GM21825 (cell line): Measurements from ENCODE around the gene FHL1.
"Not testable (repeated sequence)": the region's sequence is repeated elsewhere in the genome, so short reads cannot be mapped to it uniquely, and the experiment has no call there.

Experiments
- ATAC-seq: cut with Tn5 transposase; IDR thresholded peaks from one replicate; pipeline ENCODE4 v1.9.1; 2021; ENCODE audit warnings: mild to moderate bottlenecking, moderate library complexity; ENCODE audit not compliant: unreplicated experiment

The FHL1 gene

DNA sequence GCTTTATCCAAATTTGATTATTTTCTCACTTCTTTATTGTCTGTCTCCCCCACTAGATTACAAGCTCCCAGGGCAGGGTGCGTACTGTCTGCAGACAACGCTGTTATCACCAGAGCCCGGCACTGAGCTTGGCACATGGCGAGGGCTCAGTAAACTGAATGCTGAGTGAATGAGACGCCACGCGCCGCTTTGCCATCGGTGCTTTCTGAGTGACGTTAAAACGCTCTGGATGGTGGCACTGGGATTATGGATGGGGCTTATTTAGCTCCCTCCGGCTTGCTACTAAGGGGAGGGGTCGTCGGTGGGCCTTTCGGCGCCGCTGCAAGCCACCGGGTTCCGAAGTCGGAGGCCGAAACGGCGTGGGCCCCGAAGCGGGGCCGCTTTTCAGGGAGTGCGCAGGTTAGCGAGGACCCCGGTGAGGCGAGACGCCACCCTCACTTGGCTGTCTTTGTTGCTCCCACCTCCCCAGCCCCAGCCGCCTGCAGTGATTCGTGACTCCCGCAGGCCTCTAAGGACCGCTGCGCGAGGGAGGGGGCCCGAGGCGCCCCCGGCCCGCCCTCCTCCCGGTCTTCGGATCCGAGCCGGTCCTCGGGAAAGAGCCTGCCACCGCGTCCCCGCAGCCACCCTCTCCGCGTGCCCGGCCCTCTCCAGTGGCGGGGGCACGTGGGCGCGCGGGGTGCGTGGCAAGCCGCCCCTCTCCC, 569 bp upstream of the FHL1 start:
- no peak for ATAC-seq

GRCh38 chrX:136147976-136148375, 643 bp downstream of the FHL1 start:
- ATAC-seq = no peak

DNA sequence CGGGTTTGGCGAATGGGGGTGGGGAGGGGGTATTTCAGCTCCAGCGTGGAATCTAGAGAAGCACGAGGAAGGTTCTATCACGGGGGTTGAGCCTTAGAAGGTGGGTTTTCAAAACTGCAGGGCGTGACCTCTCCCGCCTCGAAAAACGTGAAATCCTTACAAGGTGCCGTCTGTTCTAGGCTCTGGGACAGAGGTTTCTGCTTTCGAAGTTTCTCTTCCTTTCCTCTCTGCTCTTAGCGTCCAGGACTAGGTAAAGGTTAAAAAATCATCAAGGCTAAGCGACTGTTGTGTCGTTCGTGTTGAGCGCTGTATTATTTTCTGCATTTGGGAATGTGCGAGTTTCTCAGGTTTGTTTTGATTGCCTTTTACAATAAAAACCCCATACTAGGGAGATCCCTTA, 1.1 kb downstream of the FHL1 start:
- ATAC-seq = no peak

DNA sequence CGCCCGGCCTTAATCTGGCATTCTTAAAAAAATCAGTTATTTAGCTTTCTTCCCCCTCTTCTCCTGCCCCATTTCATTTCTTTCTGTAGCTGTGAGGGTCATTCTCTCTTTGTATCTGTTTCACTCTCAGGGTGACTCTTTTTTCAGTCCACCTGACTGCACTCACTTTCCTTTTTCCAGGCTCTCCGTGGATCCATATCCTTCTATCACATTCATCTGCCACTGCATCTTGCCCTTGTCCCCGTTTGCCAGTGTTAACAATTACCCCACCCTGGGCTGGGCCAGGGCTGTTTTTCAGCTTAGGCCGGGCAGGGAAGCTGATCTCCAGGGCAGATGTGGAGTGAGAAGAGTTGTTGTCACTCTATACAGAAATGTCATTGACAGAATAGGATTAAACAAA, 7.7 kb downstream of the FHL1 start:
- no peak for ATAC-seq

DNA sequence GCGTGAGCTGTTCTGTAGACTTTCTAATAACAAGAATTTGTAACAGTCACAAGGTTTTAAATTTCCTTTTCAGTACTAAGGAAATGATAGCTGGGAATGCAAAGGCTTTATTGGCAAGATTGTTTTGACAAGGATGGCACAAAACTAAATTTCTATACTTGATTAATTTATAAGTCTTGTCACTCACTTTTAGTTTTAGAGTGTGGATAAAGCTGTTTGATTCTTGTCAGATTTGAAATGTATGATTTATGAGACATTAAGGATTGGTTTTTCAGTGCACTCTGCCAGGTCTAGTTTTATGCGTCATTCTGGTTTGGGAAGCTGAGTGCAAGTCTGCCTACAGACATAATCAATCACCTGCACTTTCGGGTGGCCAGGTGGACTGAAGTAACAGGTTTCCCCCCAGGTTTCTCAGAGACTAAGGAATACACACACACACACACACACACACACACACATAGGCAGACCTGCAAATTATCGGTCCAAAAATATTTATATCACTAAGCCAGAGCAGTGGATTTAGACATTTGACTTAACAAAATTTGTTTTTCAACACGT, 9.3 kb downstream of the FHL1 start:
- no peak for ATAC-seq

DNA sequence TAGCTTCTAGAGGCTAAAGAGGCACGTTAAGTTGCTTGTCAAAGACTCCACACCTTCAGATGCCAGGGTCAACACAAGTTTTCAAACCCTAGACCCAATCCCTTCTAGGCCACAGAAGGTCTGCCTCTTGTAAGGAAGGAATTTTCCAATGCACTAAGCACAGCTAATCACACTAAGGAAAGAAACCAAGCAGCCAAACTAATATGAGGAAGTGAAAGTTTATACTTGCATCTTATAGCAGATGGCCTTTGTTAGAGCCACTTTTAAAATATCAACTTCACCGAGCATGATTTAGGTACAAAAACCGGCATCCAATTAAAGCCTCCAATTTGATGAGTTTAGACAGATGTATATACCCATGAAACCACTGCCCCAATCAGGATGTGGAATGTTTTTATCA, 9.9 kb downstream of the FHL1 start:
- no peak for ATAC-seq

DNA sequence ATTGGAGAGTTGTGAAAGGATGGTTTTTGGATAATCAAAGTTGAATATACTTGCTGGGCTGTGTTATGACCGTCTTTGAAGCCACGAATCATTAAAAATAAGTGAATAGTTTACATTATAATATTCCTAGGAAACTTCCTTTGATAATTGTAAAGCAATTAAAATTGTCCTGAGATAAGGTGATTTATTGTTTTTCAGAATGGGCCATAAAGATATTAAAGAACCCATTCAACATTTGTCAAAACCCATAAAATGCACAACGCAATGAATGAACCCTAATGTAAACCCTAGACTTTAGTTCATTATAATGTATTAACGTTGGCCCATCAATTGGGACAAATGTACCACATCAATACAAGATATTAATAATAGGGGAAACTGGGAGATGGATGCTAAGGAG, 11.4 kb downstream of the FHL1 start:
- no peak for ATAC-seq

DNA sequence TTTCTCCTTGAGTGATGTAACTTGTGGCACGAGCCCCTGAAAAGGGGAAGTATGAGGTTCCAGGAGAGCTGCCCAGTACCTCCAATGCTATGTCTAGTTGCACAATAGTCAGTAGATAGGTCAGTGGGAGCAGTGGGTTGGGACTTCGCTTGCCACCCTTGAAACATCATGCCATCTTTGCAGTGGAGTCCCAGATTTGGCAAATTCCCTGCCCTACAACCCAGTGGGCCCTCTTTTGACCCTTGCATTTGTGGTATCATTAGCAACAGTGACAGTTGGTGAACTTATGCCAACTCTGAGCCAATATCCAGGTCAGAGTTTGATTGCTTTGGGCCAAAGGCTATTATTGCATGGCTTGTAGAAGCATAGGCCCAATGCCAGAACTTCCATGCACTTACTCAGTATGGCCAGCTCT, 12.3 kb downstream of the FHL1 start:
- ATAC-seq = no peak

GRCh38 chrX:136162827-136163570, 15.7 kb downstream of the FHL1 start:
- ATAC-seq = no peak

DNA sequence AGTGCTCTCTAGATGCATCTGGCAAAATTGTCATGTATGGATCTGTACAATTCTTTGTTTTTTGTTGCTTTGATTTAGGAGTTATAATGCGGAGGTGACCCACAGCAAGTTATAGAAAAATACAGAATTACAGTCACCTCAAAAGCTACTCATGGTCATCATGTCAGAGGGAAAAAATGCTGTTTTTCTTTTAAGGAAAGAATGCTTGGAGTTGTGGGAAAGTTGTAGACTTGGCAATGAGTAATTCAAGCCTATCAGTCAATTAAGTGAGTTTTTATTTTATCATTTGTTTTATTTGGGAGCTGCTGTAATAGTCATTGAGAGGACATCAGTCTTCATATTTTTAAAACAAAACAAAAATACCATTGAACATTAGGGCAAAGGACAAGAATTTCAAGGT, 16.4 kb downstream of the FHL1 start:
- no peak for ATAC-seq

DNA sequence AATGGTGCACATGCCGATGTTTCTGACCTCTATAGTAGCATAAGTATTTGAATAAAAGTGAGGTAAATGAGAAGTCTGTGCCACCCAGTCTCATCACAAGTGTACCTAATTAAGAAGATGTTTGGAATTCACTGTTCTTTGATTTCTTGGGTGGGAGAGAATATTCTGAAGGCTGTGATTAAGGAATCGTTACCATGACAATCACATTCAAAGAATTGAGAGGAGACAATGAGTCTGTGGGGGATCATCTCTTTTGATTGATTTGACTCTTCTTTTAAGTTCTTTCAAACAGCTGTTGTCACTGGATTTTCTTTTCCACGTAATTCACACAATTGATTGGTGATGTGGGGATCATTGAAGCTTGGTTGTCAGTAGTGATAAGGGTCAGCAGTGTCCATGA, 18.1 kb downstream of the FHL1 start:
- no peak for ATAC-seq

GRCh38 chrX:136166221-136166855, 19.0 kb downstream of the FHL1 start:
- no peak for ATAC-seq

GRCh38 chrX:136167989-136168388, 20.7 kb downstream of the FHL1 start:
- not testable (repeated sequence) for ATAC-seq

DNA sequence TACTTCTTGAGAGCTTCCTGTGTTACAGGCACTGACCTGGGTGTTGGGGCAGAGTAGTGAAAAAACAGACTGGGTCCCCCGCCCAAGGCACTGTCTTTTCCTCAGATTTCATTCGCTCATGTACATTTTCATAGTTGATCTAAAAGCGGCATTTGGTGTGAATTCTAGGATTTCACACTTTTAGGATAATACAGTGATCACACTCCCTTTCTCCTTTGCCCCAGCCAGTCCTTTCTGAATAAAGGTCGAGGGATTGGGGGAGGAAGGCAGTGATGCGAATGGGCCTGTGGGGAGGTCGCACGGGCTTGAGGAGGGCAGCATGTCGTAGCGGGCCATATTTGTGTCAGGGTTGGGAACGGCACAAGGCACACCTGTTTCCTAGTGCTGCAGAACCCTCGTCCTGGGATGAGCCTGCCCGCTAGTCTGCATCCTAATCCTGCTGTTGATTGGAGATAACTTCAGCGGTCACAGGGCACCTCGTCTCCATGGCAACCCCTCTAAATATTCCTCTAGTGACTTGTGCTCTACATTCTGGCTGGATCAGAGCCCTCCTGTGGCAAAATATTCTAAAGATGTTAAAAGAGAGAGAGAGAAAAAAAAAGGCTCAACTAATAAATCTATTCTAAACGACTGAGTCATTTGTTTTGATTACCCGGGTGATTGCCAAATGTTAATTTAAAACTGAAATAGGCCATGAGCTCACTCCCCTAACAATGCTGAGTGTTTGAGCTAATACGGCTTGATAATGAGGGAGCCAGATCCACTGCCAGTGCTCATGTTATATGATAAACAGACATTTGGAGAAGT, 21.8 kb downstream of the FHL1 start:
- no peak for ATAC-seq

- no peak for ATAC-seq
Measured at GRCh38 chrX:136170139-136170800, 22.9 kb downstream of the FHL1 start.

- ATAC-seq = no peak
Measured at GRCh38 chrX:136171420-136171819, 24.1 kb downstream of the FHL1 start.

DNA sequence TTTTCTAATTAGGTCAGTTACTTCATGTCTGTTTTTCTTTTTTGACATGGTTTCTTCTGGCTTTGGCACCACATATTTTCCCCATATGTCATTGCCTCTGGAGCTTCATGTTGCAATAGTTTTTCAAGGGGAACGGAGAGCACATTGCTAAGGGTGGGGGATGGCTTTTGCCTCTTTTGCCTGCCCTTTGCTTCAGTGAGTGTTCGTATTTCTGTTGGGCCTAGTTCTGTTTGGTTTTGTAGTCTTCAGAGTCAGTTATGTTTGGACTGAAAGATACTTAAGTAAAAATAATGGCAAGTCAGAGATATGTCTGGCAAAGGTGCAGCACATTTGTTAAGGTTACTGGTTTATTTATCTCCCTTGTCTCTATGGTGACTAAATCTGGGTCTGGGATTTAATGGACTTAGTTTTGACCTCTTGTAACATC, 29.1 kb downstream of the FHL1 start:
- no peak for ATAC-seq

DNA sequence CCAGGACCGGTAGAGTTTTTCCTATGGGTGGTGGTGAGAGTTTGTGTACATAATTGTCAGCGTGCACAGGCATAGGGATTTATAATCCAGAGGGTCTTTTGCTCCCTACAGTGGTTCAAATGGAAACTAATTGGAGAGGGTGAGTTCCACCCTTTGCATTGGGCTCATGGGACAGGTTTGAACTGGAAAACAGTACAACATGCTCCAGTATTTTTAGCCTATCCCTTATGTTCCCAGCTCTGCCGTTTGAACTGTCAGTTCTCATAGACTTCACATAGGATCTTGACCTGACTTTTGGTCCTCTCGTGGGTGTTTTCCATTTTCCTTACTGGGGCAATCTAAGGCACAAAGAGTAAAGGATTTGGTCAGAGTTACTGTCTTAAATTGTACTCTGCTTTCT, 31.8 kb downstream of the FHL1 start:
- no peak for ATAC-seq

DNA sequence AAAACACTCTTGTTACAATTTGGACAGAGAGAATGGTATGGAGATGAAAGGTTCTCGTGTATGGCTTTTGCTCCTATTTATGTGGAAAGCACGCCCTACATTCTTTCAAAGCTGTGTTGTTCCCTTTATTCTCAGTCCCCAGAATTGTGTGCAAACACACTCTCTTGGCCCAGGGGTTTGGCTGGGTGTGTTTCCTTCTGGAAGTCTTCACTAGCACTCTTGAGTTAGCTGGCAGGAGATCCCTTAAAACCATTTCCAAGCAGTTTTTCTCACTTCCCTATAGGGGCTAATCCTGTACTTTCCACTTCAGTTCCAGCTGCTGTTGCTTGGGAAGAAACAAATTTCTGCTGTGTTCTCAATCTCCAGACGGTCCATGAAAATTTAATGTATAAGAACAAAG, 35.1 kb downstream of the FHL1 start:
- no peak for ATAC-seq

DNA sequence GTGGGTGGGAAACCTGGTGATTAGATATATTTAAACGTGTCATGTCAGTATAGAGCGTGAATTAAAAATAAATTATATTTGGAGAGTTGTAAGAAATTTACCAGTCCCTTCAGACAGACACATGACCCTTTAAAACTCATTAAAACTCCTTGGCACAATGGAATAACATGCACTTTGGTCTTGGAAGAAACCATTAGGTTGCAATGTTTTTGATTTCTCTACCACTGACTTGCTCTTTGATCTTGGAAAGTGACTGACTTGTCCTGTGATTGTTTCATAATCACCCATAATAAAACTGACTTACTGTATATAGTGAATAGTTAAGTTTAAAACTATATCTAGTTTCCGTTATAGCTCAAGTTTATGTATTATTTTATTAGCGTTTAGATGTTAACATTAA, 35.8 kb downstream of the FHL1 start:
- no peak for ATAC-seq
